GM21825 (cell line): ENCODE measurements around the gene GJA10.
"Not testable (repeated sequence)": the region's sequence is repeated elsewhere in the genome, so short reads cannot be mapped to it uniquely, and the experiment has no call there.

Experiments used
- ATAC-seq: cut with Tn5 transposase; IDR thresholded peaks from one replicate; pipeline ENCODE4 v1.9.1; 2021; ENCODE audit warnings: mild to moderate bottlenecking, moderate library complexity; ENCODE audit not compliant: unreplicated experiment

Gene GJA10

DNA sequence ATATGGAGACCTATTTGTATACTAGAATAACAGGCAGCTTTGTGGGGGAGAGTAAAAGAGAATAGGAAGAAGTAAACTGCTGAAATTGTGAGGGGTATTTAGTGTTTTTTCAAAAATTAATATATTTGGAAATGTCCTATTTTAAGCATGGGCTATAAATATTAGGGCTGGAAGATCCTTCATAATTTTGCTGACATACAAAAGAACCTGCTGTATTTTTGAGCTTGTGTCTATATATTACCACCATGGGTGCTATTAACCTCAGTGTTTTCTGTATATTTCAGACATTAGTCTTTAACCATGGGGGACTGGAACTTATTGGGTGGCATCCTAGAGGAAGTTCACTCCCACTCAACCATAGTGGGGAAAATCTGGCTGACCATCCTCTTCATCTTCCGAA is at the start of gene GJA10:
TSS of gene GJA10 (plus strand) at position 301 of the 400 bp plus-strand sequence. CDS start at position 301, 0 bp downstream.
- ATAC-seq = no peak

- ATAC-seq = not testable (repeated sequence)
These were observed 46.8 kb upstream of the GJA10 start for GRCh38 chr6:89847513-89847912.

GRCh38 chr6:89853068-89853467 is 41.2 kb upstream of the GJA10 start:
- ATAC-seq = no peak

DNA sequence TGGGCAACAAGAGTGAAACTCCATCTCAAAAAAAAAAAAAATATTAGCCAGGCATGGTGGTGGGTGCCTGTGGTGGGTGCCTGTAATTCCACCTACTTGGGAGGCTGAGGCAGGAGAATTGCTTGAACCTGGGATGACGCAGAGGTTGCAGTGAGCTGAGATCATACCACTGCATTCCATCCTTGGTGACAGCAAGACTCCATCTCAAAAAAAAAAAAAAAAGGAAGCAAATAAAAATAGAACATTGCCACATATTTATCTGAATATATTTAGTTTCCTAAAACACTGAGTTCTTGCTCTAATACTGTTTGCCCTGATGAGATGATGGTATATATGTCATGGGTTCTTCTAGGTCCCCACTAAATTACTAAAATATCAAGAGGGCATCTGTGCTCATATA is 36.2 kb upstream of the GJA10 start:
- ATAC-seq = no peak

DNA sequence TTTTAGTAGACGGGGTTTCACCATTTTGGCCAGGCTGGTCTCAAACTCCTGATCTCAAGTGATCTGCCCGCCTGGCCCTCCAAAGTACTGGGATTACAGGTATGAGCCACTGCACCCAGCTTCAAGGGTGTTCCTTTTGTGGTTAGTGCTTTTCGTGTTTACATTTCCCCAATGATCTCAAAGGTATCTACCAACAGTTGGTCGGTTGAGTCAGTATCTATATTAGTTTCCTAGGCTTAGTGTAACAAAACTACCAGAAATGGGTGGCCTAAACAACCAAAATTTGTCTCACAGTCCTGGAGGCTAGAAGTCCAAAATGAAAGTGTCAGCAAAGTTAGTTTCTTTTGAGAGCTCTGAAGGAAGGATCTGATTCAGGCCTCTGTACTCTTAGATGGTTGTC is 34.5 kb upstream of the GJA10 start:
- peak; percentile 60 for ATAC-seq

GRCh38 chr6:89862273-89862672 is 32.0 kb upstream of the GJA10 start:
- ATAC-seq = peak; percentile 70

DNA sequence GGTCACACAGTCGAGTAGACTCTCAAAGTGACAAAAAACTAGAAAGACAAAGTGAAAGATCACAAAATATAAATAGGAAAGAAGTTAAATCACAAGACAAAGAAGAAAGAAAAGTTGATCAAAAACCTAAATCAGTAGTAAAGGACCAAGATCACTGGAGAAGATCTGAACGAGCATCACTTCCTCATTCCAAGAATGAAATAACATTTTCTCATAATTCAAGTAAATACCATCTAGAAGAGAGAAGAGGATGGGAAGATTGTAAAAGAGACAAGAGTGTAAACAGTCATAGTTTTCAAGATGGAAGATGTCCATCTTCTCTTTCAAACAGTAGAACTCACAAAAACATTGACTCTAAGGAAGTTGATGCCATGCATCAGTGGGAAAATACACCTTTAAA is 31.6 kb upstream of the GJA10 start:
- no peak for ATAC-seq

DNA sequence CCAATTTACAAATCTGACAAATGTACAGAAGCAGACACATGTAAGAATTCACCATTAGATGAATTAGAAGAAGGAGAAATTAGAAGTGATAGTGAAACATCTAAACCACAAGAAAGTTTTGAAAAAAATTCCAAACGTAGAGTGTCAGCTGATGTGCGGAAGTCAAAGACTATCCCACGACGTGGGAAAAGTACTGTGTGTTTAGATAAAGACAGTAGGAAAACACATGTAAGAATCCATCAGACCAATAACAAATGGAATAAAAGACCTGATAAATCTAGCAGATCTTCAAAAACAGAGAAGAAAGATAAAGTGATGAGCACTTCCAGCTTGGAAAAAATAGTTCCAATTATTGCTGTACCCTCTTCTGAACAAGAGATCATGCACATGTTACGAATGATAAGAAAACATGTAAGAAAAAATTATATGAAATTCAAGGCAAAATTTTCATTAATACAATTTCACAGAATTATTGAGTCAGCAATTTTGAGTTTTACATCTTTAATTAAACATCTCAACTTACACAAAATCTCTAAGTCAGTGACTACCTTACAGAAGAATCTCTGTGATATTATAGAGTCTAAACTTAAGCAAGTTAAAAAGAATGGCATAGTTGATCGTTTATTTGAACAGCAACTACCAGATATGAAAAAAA is 28.1 kb upstream of the GJA10 start:
- no peak for ATAC-seq

DNA sequence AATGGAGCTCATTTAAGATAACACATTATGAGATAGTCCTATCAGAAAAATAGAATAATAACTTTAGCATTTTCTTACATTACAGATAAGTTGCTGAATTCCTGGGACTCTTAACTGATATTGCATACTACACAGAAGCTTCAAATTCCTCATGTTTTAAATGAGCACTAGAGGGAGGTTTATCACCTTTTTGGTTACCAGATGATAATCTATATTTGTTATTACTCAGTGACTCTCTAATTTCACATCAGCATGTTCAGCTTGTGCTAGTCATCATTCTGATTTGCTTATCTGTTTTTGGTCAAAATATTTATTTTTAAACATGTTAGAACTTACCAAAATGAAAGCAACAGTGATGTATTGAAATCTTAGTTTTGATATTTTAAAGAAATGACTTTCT is 20.5 kb upstream of the GJA10 start:
- ATAC-seq = no peak

DNA sequence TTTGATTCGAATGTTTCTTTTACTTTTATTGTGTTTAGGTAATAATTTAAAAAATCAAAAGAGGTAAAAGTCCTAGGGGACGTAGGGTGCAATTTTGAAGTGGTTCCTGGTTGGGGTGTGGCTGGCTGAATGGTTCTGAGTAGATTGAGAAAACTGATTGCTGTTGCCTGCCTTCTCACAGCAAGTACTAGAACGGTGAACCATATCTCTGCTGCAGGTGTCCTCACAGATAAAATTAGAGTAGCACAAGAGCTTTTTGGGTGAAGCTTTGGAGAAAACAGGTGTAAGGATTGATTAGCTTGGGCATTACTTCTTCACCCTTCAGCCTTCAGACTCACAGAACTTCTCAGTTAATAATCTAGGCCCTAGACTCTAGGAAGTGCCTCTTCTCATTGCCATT is 19.8 kb upstream of the GJA10 start:
- no peak for ATAC-seq

GRCh38 chr6:89886378-89887120 is 7.7 kb upstream of the GJA10 start:
- ATAC-seq = no peak

- ATAC-seq = no peak
These were observed 6.7 kb upstream of the GJA10 start for GRCh38 chr6:89887452-89888137.

- no peak for ATAC-seq
These were observed 6.1 kb upstream of the GJA10 start for GRCh38 chr6:89888138-89888514.

GRCh38 chr6:89888871-89889270 is 5.4 kb upstream of the GJA10 start:
- ATAC-seq = no peak

DNA sequence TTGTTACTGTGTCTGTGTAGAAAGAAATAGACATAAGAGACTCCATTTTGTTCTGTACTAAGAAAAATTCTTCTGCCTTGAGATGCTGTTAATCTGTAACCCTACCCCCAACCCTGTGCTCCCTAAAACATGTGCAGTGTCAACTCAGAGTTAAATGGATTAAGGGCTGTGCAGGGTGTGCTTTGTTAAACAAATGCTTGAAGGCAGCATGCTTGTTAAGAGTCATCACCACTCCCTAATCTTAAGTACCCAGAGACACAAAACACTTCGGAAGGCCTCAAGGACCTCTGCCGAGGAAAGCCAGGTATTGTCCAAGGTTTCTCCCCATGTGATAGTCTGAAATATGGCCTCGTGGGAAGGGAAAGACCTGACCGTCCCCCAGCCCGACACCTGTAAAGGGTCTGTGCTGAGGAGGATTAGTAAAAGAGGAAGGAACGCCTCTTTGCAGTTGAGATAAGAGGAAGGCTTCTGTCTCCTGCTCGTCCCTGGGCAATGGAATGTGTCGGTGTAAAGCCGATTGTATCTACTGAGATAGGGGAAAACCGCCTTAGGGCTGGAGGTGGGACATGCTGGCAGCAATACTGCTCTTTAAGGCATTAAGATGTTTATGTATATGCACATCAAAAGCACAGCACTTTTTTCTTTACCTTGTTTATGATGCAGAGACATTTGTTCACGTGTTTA is 3.3 kb upstream of the GJA10 start:
- not testable (repeated sequence) for ATAC-seq

GRCh38 chr6:89892577-89892976 is 1.7 kb upstream of the GJA10 start:
- not testable (repeated sequence) for ATAC-seq

GRCh38 chr6:89895276-89895874 is 1.1 kb downstream of the GJA10 start:
- no peak for ATAC-seq

DNA sequence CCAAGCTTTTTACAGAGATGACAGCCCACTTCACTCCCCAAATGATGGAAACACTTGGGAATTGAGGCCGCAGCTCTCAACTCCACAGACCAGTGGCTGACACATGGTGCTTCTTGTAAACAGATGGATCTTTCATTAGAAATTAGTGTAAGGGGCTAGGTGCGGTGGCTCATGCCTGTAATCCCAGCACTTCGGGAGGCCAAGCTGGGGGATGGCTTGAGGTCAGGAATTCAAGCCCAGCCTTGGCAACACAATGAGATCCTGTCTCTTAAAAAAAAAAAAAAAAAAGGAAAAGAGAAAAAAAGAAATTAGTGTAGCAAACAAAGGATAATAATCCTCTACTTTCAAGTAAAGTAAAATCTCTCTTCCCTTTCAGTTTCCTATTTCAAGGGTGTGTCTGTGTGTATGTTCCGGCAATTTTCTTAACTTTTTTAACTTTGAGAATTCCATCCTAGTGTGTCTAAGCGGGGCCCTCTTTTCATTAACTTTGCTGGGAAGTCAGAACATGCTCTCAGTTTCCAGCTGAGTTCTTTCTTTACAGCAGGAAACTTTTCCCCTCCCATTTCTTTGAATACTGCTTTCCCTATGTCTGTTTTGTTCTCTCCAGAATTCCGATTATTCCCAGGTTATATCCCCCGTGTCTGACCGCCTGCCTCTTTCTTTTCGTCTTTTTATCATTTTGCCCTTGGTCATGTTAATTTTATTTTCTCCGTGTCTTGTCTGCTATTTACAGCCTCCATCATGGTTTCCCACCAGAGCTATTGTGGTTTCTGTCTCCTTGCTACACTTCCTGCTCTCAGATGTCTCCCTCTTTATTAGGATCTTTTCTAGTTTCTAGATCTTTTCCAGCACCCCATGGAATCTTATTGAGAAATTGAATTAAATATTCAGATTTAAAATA is 16.0 kb downstream of the GJA10 start:
- not testable (repeated sequence) for ATAC-seq

DNA sequence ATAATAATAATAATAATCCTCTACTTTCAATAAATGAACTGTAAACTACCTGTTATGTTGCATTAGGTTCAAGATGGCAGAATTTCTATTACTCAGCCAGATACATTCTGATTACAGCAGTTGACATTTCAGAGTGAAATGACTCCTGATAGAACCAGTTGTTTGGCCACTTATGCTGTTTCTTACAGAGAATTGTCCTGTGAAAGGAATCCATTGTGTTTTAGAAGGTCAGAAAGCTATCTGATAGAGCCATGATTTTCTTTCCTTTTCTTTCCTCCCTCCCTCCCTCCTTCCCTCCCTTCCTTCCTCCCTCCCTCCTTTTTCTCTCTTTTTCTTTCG is 16.6 kb downstream of the GJA10 start:
- no peak for ATAC-seq
